ENCODE measurements around the gene TRMT11. TPM values are rescaled to one million over a fixed set of nuclear protein-coding genes. Genes with fewer than 3 reads are reported as not detected.

Gene TRMT11
- polyA plus RNA-seq, 1 donor, result 16.4 TPM

DNA sequence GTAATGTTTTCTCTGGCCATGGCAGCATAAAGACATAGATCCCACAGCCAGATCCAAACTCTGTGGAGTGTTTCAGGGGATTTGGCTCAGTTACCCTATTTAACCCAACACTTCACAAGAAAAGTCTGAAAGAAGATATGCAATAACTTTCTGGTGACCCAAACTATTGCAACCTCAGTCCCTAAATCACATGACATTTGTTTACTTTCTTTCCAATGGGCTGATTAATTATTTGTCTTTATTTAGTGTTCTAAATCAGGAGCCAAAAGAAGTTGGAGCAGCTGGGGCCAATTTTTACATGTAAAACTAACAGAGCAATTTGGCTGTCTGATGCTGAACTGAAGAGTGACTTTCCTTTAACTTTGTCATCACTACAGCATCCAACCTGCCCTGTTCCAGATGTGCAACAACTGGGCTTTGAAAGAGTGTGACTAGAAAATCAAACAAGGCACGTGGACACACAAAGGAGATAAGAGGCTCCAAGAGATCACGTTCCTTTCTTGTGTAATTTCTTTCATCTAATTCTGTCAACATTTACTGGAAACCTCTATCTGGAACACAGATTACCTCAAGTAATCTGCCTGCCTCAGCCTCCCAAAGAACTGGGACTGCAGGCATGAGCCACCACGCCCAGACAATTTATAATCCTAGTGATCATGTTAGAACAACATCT is 90.8 kb downstream of the TRMT11 start:
- DNase-seq (ENCODE audit: low read depth), result peak; percentile 43

GRCh38 chr6:126077810-126078776 is 91.8 kb downstream of the TRMT11 start:
- DNase-seq (ENCODE audit: low read depth), result no peak

- DNase-seq (ENCODE audit: low read depth), result no peak
Measured at GRCh38 chr6:126083875-126084274, 97.5 kb downstream of the TRMT11 start.

DNA sequence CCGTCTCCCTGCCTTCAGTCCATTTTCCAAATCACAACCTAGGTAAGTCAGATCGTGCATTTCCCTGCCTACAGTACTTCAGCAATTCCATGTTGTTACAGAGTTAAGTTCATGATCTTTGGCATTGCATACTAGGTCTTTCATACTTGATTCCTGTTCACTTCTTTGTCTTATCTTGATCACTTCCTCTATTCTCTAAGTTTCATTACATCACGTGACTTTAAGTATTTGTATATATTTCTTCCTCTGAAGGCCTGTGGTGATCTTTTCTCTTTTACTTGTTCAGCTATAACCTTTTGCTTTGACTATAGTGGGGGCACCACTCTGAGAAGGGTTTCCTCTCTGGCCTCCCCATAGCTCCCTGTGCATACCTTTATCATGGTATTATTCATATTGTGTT is 100.2 kb downstream of the TRMT11 start:
- no peak for DNase-seq (ENCODE audit: low read depth)

Other genes with a start within 250 kb of the TRMT11 start
- gene HEY2, start 236.9 kb upstream of the TRMT11 start, polyA plus RNA-seq (ENCODE audit: insufficient read length), result 11.0 TPM
- gene NCOA7, start 195.6 kb upstream of the TRMT11 start, polyA plus RNA-seq (ENCODE audit: insufficient read length), result 8.1 TPM
- gene HINT3, start 29.8 kb upstream of the TRMT11 start, polyA plus RNA-seq (ENCODE audit: insufficient read length), result 30.0 TPM